Hematopoietic multipotent progenitor cell treated with erythropoietin and hydrocortisone succinate and interleukin-3 and kit ligand, for 17 days (in vitro differentiated cells): ENCODE data around the gene VRK2.
"Not testable (repeated sequence)": the region's sequence is repeated elsewhere in the genome, so short reads cannot be mapped to it uniquely, and the experiment has no call there.

ENCODE experiments used
- DNase-seq: peaks from one replicate; pipeline ENCODE4 v3.0.0-alpha.2; 2015; ENCODE audit warnings: low spot score

Gene VRK2

DNA sequence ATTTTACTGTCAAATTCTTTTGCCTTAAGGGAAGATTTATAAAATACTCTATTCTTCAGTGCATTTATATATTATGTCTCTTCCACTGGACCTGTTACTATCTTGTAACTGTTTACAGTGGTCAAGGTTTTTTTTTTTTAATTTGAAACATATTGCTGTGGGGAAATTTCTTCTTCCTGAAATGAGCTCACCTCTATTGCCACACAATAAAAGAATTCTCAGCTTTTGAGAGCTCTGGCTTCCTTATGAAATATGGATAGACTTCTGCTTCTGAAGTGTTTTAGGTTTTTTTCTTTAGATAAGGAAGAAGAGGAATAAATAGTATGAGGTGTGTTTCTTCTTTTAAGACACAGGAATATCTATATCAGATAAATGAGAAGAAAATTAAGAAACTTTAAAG is 7.7 kb downstream of the VRK2 start:
- DNase-seq = no peak

DNA sequence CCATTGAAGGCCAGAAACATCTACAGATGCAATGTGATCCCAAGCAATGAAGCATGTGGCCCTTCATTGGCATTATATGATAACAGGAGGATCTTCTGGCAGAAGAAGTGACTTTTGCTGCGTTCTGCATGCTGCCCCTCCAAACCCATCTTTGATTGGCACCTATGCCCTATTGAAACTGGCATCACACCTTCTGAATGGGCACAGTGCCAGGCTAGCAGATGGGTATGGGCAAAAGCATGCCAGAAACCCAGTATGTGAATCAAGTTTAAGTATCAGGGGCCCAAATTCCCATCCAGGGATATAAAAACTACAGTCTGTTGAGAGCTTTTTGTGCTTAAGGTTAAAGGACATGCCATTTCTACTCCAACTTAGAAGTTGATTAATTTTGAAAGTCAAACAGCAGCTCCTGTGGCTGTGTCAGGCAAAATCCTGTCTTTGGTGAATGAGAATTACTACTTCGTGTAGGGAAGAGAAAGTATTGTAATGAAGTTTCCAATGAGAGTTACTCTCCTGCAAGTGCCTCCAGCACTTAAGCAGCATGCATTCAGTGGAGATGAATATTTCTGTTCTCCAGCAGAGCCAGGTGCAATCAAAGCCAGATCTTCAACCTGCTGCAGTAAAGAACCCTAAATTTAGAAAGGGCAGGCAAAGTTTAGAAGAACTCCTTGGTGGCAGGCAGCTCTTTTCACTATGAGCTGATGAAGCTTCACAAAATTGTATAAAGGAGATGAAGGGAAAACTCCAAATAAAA is 8.6 kb downstream of the VRK2 start:
- no peak for DNase-seq

DNA sequence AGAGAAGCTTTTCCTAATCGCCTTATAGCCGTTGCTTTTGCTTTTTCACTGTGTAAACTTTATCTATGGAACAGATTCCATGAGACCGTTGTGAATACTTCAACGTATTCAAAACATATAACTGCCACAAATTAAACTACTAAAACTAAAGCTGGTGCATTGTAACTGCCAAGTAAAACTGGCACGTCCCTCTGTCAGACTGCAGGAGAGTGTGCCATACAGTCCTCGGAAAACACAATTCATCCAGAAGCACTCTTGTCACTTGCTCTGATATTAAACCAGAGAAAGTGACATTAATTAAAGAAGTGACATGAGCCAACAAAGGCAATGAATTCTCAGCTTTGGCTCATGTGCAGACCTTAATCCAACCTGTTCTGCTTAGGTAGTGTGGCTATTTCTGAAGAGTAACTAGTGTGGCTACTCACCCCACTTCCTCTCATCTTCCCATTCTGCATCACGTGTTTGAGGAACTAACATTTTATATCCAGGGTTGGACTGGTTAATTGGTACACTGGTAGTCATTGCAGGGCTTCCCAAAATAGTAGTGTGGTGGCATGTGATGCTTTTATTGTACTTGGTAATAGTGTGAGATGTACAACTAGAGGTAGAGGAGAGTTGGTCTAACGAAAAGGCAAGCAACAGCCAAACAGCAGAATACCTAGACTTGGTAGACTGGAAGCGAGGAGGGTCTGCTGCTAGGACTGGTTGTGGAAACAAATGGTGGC is 9.7 kb downstream of the VRK2 start:
- no peak for DNase-seq

DNA sequence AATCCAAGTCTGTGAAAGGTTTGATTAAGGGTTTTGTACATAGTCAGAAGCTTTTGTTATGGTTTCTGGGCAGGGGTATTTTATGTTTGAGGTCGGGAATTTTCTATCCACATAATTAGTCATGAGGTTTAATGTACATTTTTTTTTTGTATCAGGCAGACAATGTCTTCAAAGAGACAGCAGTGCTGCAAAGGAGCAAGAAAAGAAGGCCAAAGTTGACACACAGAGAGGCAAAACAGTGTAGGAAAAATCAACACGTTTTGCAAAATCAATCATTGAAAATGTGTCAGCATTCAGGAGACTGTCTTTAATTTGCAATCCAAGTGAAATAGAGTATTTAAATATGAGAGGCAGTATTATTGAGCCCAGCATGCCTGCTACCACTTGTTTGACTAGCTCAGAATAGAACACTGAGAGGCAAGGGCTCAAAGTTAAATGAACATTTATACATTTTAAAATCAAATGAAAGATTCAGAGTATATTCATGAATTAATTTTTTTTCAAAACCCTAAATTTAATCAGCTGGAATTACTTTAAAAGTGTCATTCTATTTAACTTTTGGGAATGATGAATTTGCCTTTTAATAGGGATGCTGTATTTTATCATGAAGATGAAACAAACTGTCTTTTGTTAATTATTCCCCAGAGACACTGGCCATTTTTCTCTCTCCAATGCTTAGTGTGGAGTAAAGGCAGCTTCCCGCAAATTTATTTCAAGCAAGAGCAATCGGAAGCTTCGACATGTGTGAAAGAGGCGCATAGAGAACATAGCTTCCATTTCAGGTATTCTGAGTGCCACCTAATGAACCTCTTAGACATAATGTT is 11.3 kb downstream of the VRK2 start:
- no peak for DNase-seq

DNA sequence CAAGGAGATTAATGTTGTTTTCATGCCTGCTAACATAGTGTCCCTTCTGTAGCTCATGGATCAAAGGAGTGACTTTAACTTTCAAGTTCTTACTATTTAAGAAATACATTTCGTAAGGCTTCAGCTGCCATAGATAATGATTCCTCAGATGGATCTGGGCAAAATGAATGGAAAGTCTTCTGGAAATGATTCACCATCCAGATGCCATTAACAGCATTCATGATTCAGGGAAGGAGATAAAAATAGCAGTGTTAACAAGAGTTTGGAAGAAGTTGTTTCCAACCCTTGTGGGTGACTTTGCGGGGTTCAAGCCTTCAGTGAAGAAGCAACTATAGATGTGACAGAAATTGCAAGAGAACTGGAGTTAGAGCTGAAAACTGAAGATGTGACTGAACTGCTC is 17.0 kb downstream of the VRK2 start:
- no peak for DNase-seq

DNA sequence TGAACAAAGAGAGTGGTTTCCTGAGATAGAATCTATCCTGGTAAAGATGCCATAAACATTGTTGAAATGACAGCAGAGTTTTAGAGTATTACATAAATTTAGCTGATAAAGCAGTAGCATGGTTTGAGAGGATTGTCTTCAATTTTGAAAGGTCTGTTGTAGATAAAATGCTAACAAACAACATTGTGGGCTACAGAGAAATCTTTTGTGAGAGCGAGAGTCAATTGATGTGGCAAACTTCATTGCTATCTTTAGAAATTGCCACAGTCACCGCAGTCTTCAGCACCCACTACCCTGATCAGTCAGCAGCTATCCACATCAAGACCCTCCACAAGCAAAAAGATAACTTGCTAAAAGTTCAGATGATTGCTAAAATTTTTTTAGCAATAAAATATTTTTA is 17.5 kb downstream of the VRK2 start:
- DNase-seq = no peak

DNA sequence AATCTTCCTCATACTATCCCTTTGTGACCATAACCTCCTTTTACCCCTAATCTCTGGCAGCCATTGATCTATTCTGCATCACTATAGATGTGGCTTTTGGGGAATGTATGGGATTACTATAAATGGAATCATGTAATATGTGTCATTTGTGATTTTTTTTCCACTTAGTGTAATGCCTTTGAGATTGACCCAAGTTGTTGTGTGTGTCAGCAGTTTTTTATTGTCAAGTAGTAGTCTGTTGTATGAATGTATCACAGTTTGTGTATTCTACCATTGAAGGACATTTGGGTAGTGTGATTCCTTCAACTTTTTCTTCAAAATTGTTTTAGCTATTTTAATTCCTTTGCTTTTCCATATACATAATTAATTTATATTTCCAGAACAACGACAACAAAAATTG is 18.6 kb downstream of the VRK2 start:
- DNase-seq = no peak

DNA sequence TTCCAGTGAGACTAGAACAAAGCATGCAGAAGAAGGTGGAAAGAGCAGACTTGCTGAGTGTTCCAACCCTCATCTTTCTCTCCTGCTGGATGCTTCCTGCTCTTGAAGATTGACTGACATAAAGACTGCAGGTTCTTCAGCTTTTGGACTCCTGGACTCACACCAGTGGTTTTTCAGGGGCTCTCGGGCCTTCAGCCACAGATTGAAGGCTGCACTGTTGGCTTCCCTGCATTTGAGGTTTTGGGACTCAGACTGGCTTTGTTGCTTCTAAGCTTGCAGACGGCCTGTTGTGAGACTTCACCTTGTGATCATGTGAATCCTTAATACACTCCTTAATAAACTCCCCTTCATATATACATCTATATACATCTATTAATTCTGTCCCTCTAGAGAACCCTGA is 20.4 kb downstream of the VRK2 start:
- DNase-seq = no peak

DNA sequence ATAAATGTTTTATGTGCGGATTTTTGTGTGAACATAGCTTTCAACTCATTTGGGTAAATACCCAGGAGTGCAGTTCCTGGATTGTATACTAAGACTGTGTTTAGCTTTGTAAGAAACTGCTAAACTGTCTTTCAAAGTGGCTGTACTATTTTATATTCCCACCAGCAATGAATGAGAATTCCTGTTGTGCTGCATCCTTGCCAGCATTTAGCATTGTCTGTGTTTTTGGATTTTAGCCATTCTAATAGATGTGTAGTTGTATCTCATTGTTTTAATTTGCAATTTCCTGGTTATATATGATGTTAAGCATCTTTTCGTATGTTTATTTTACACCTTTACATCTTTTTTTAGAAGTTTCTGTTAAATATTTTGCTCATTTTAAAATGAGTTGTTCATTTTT is 24.2 kb downstream of the VRK2 start:
- no peak for DNase-seq

DNA sequence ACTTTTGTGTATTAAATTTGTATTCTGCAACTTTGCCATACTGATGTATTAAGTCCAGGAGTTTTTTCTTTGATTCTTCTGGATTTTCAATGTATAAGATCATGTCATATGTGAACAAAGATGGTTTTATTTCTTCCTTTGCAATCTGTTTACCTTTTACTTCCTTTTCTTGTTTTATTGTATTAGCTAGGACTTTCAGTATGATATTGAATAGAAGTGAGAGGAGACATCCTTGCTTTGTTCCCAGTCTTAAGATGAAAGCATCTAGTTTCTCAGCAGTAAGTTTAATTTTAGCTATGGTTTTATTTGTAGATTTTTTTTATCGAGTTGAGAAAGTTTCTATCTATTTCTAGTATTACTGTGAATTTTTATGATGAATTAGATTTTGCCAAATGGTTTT is 25.5 kb downstream of the VRK2 start:
- DNase-seq = no peak

DNA sequence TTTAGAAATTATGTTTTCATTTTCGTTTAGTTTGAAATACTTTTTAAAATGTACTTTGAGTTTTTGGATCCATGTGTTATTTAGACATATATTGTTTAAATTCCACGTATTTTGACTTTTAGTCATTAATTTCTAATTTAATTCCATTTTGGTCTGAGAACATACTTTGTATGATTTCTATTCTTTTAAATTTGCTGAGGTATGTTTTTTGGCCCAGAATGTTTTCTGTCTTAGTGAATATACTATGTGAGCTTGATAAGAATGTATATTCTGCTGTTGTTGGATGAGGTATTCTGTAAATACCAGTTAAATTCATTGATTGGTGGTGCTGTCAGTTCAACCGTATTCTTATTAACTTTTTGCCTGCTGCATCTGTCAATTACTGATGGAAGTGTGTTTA is 26.4 kb downstream of the VRK2 start:
- DNase-seq = no peak

DNA sequence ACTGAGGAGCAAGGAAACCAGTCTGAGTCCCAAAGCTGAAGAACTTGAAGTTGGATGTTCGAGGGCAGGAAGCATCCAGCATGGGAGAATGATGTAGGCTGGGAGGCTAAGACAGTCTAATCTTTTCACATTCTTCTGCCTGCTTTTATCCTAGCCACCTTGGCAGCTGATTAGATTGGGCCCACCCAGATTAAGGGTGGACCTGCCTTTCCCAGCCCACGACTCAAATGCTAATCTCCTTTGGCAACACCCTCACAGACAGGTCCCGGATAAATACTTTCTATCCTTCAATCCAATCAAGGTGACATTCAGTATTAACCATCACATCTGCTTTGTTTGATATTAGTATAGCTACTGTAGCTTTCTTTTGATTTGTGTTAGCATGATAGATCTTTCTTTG is 27.1 kb downstream of the VRK2 start:
- DNase-seq = no peak

DNA sequence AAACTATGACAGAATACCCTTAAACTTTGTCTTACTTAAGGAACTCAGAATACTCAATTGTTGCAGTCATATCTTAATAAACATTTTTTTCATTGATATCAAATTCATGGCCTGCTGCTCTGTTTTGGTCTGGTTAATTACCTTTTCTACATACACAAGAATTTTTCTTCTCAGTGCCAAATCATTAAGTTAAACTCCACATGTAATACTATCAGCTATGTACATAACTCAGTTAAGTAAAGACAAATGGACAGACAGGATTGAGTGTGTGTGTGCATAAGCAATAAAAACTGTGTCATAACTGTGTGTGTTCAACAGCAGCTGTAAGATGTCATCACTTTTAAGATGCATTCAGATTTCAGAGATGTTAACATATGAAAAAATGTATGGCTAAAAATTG is 34.4 kb downstream of the VRK2 start:
- DNase-seq = no peak

DNA sequence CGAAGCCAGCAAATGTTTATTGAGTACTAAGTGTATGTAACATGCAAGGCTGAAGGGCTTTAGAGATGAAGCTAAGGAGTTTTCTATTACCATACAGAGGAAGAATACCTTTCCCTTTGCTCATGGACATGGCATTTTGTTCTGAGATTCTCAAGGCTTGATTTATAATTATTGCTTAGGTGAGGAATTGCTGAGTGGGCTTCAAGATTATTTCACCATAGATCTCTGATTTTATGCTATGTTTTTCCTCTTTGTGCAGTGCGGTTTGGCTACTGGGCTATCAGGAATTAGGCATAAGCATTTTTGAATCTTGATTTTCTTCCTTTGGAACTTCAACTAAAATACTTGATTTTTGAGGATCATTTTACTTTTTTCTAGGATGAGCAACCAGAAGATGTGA is 42.5 kb downstream of the VRK2 start:
- DNase-seq = no peak

DNA sequence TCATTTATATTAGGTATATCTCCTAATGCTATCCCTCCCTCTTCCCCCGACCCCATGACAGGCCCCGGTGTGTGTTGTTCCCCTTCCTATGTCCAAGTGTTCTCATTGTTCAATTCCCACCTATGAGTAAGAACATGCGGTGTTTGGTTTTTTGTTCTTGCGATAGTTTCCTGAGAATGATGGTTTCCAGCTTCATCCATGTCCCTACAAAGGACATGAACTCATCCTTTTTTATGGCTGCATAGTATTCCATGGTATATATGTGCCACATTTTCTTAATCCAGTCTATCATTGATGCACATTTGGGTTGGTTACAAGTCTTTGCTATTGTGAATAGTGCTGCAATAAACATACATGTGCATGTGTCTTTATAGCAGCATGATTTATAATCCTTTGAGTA is 46.2 kb downstream of the VRK2 start:
- not testable (repeated sequence) for DNase-seq

DNA sequence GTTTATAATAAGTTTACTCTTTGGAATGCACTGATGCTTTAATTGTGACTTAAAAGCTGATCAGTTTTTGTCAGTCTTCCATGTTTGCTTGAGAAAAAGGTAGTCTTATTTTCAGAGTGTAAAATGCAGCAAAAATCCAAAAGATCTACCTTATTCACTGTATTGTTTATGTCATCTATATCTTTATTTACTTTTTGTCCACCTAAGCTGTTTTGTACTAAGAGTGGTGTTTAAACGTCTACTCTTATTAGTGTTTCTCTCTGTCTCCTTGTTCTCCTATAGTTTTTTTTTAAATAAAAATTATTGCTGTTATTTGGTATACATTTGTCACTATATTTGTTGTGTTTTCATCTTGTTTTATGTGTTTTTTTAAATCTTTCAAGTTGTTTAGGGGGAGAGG is 50.4 kb downstream of the VRK2 start:
- no peak for DNase-seq

DNA sequence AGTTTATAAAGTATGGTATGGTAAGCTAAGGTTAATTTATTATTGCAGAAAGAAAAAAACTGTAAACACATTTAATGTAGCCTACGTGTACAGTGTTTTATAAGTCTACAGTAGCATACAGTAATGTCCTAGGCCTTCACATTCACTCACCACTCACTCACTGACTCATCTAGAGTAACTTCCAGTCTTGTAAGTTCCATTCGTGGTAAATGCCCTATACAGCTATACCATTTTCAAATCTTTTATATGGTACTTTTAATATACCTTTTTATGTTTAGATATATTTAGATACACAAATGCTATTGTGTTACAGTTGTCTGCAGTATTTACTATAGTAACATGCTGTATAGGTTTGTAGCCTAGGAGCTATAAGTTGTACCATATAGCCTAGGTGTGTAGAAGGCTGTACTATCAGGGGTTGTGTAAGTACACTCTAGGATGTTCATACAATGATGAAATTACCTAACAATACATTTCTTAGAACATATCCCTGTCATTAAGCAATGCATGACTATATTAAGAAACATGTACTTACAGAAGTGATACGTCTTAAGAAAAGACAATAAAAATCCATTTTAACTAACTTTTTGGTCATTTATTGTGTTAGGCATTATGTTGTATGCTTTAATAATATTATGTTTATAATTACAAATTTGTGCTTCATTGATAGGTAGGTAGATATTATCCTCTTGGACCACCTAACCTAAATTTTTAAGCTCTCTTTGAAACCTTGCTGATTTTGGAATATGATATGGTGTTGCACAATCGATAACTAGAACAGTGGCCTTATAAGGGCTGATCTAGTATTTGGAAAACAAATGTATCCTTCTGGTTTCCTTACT is 51.9 kb downstream of the VRK2 start:
- DNase-seq = no peak

DNA sequence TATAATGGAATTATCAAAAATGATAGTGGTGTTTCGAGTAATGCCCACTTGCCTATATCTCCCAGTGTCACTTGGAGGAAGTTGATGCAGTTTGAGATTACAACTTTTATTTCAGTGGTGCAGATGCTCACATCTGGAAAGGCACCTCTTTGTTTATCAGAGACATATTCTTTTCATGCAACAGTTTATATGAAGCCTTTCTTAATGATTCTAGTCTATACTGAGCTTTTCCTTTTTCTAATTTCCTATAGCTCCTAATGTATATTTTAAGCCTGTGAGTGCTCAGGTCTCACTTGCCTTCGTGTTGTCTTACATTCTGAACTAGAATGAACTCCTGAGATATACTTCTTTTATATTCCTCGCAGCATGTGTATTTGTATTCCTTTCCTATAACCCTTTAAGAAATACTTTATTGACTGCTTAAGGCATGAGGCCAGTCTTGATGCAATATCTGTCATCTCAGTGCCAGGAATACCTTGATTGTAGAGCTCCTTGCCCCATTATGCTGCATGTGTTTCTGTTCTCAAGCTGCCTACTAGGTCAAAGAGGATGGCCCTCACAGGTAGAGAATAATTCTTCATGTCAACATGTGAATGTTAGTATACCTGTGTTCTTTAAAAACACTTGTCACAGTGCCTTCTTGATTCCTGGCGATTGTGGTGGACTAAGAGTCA is 52.6 kb downstream of the VRK2 start:
- DNase-seq = no peak

DNA sequence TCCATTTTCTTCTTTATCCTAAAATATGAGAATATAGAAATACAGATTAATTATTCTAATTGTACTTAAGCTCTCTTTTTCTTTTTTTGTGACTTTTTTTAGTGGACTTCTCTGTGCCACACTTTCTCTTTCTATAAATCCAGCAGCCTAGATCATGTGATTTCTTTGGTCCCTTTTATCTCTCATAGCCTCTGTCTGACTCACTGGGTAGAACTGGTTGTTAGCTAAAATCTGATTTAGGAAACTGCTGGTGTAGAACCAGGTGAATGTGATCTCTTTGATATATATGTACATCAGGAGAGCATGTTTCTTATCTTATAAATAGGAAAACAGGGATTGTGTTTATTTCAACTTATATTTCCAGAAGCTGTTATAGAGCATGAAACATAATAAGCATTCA is 54.9 kb downstream of the VRK2 start:
- no peak for DNase-seq

DNA sequence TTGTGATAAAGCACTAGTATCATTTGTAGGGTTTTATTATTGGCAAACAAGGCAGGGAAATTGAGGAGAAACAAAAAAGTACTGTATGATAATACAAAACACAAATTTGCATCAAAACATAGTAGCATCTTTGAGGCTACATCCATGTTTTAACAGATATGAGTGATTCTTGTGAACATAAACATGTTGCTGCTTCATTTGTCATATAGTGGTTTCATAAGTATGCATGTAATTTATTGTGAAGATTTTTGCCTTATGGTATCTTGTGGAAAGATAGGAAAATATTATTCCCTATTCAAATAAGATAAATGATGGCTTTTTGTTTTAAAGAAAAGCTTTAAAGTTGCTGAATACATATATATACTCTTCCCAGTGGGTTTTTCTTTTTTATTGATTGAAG is 60.3 kb downstream of the VRK2 start:
- no peak for DNase-seq
